HG03139 (cell line): Measurements from ENCODE around the gene MET.

Experiments used
- ATAC-seq: cut with Tn5 transposase; IDR thresholded peaks from one replicate; pipeline ENCODE4 v1.9.1; 2021; ENCODE audit not compliant: unreplicated experiment

Gene MET

DNA sequence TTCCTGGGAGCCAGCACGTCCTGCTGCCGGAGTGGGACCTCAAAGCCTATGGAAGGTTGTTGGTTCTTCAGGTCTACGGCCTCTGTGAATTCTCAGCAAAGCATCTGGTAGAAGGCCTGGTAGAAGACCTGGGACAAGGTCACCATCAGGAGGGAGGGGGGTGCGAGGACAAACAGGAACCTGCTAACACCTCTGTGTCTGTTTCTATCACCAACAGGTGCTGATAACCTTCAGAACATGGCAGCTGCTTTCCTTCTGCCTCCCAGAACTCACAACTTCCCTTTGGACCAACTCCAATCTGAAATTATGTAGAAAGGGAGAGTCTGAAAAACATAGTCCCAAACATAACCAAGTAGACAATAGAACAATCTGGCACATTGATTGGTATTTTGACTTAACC lies 8.3 kb upstream of the MET start:
- no peak for ATAC-seq

DNA sequence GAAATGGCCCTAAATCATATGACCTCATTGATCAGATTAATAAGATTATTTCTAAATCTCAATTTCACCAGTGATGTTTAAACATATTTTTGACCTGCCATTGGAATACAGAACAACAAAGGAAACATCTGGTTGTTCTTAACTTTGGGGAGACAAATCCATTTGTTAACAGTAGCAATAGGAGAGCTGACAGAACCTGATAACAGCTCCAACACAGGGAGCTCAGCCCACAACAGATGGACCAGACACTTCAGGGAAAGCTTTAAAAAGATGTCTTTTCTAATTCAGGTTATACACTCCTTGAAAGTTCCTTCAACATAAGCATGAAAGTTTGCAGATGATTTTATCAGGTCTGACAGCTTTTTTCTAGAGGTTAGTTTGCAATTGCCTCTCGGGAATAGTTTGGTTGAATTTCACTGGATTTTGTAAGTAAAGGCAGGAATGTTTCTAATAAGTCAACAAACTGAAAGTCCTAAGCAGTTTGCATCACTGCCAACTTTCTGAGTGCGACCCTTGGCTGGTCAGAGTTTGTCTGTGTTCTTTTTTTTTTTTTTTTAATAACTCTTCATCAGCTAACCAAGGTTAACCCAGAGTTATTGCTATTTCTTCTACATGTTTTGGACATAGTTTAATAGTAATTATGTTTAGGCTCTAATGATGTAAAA lies 6.5 kb upstream of the MET start:
- ATAC-seq: no peak

DNA sequence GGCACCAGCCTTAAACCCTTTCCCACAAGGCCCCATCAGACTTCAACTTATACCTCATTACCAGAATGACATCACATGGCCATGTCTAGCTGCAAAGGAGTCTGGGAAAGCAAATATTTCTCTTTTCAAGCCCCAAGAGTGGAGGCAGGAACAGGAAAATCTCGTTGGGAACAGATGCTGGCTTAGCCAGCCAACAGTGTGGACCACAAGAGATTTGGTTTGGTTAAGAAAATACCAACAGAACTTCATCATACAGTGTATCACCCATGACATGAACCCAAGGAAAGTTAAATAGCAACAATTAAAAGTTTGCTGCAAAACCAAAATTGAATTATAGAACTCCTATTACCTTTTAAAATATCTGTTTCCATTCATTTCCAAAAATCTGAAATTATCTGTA lies 2.2 kb upstream of the MET start:
- ATAC-seq: no peak

DNA sequence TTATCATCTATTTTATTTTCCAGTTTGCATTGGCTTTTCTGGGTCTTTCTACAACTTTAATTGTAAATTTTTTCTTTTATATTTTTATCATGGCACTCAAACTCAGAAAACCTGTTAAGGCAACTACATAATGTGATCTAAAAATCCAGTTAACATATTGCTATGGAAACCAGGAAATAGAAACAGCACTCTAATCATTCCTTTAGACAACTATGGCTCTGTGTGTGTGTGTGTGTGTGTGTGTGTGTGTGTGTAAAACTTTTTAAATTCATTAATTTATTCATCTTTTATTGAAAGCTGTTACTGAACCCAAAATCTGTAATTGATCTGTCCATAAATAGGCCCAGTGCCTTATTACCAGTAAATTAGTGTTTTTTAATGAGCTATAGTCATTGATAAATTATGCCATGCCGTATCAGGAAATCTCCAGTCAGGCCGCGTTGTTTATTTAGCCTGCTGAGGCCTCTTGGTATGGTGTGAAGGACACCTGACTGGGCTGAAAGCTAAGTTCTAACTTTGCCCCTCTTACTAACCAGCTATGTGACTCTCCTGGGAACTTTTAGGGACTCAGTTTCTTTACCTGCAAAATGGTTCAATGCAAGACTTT lies 1.5 kb upstream of the MET start:
- ATAC-seq: no peak

GRCh38 chr7:116671111-116671510 lies 885 bp upstream of the MET start:
- ATAC-seq: no peak

GRCh38 chr7:116672596-116673456 lies 830 bp downstream of the MET start:
- no peak for ATAC-seq

GRCh38 chr7:116673457-116673865 lies 1.5 kb downstream of the MET start:
- ATAC-seq: no peak

DNA sequence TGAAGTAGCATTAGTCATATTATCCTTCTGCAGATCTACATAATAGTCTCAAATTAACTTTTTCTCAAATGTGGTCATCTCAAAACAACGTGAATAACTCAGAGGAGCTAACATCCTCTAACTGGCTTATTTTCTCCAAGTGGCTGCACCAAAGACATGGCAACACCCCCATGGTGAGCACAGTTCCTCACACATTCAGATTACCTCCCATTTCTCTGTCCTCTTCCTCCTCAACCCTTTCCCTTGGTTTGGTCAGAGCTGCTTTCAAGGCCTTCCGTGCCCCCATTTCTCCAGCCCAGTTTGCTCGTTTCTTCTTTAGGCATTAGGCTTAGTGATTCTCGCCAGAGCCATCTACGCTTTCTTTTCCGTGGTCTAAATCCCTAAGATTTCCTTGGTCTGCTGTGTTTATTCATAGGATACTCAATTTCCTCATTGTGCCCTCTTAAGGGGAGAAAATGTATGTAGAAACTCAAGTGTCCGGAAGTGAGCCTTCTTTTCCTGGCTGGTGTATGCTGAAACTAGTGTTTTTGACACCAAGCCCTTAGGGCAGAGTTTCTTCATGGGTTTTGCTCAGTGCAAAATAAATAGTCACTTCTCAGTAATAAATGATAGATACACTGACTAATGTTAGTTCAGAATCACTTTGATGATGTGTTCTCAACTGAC lies 2.6 kb downstream of the MET start:
- no peak for ATAC-seq

GRCh38 chr7:116675812-116676355 lies 3.9 kb downstream of the MET start:
- no peak for ATAC-seq

- no peak for ATAC-seq
These were observed 6.8 kb downstream of the MET start for GRCh38 chr7:116678780-116679179.

DNA sequence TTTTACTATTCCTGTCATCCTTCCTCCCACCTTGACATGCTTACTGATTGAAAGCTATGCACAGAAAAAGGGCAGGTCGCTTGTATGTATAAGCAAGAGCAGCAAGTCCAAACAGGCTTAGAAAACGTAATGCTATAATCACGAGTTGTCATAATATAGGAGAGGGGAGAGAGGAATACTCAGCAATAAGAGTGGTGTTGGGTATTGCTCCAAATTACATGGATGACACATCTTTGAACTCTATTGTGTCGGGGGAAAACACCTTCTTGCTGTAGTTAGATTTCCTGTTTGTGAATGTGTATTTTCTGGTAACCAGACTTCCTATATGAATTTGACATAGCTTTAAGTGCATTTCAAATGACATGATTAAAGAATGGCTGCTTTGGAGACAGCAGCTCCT lies 7.5 kb downstream of the MET start:
- no peak for ATAC-seq

DNA sequence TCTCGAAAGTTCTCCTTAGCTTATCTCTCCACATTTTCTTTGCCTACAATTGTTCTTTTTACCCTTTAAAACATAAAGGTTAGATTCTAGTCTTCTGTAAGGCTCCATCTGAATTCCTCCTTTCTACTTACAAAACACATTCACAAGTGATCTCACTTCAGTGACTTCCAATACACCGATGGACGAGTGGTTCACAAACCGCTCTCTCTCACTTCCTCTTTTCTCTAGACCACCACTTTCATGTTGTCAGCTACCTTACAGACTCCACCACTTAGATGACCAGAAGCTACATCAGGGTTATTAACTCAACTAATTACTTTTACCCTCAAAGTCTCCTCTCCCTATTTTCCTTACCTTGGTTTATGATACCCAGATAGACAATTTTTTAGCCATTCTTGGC lies 11.8 kb downstream of the MET start:
- peak; percentile 100 for ATAC-seq

DNA sequence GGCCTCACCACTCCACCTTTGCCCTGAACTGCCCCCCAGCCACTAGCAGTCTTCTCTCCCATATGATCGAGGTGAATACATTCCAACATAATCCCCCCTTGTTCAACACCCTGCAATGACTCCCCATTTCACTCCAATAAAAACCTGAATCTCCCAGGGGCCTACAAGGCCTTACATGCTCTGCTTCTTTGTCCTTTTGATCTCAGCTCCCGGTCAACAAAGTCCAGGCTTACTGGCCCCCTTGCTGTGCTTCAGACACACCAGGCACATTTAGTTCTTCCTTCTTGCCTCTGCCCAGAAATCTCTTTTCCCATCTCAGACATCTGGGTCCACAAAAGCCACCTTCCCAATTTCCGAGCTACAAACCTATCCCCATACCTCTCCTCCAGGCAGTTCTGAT lies 14.0 kb downstream of the MET start:
- ATAC-seq: no peak

DNA sequence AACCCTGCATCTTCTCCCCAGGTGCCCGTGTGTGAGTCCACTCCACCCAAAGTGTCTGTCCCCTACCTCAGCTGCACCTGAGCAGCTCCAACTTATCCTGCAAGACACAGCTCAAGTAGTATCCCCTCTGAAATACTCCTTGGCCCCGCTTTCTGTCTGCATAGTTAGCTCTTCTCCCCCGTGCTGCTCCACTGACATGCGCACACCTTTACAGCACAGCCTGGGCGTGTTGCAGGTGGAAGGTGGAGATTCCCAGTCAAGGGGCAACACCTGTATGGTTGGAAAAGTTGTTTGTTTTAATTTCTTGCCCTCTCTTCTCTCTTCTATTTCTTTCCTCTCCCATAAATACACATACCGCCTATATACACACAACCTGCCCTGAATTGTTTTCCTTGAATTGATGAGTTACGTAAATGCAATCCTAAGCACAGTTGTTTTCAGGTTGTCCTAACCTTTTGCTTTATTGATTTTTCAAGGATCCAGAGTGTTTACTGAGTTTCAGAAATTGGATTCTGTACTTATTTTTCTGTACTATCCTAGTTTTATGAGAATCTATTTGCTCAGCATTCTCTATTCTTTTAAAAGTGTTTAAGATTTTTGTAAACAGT lies 14.9 kb downstream of the MET start:
- no peak for ATAC-seq

DNA sequence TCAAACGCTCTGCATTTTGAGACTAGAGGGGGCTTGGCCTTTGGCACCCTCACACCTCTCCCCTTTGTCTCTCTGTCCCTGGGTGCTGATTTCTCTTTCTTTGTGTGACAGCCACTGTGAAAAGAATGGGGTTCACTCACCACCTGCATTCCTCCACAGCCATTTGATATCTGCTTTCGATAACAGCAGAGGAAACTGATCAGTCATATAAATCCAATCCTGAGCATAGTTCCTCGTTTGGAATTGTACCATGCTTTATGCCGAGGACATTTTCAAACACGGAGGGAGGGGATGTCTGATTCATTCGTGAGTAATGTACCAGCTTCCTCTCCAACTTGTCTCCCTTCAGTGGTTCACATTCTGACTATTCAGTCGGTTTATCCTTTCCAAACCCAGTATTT lies 15.8 kb downstream of the MET start:
- no peak for ATAC-seq

DNA sequence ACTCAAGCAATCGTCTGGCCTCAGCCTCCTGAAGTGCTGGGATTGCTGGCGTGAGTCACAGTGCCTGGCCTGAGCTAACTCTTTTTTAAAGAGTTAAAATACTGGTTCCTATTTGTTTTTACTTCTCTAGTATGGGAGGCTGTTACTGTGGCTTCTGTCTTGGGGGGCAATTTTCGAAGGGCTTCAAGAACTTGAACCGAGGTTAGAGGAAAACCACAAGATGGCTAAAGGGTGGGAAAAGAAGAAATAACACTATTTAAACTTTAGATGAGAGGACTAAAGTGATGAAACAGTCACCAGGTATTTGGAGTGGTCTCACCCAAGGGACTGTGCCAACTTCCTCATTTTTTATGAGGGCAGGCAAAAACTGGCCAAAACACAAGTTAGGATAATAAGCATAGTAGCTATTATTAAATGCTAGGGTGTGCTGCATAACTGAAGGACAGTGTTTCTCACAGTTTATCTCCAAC lies 17.8 kb downstream of the MET start:
- ATAC-seq: no peak

DNA sequence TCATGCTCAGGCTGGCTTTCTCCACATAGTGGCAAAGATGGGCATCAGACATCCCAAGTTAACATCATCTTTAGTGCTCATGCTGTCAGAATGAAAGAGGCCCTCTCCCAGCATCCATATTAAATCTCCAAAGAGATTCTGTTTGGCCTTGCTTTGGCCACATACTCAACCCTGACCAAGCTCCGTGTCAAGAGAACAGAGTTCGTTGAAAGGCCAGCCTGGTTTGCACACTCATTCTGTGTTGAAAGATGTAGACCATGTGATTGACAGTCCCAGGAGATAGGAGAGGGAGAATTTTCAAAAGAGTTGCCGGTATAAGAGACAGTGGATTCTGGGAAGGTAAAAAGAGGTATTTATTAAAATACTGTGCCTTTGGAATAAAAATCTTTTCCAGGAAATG lies 19.7 kb downstream of the MET start:
- ATAC-seq: no peak

DNA sequence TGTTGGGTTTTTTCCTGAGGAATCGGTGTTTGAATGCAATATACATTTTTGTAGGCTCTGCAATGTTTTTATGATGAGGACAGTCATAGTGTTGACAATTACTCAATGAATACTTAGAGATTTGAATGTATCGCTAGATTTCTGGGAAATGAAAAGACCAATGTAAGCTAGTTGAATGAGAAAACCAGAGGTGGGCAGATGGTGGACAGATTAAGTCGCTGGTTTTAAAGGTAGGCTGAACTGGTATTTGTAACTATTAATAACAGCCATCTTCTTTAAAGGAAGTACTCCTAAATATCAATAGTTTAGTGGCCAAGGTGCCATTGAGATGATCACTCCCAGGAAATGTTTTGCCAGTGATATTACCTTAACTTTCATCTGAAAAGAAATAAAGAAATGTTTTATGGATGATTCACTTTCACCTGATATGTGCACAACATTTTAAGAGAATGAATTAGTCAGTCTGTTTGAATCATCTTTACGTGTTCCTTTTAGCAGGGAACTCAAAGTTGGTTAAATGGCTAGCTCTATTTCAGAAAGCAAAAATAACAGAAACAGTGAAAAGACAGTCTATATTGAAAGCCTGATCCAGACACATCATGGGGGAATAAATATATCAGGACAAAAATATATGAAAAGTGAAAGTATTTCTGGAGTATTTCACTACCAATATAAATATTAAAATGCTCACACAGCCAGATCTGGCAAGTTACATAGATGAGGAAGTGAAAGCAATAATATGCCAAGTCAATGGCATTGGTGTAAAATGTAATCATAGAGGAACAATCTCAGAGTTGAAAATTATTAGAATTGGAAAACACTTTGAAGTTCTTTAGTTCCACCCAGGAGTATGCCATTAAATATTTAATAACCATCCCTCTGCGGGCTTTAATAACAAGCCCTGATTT lies 20.7 kb downstream of the MET start:
- ATAC-seq: no peak

DNA sequence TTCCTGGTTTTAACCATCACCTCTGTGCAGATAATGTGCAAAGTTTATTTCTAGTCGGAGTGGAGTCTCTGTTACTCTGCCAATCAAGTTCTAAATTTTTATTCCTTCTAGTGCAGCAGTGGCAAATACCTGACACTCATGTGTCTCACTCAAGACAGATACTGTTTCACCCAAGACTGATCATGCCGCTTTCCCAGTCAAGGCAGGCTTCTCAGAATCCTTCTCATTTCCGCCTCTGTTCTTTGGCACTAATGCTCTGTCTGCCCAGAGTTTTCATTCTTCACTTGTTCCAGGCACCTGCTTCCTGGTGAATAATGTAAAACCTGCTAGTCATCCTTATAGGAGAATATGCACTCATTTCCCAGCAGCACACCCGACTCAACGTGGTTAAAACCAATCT lies 24.7 kb downstream of the MET start:
- no peak for ATAC-seq

- ATAC-seq: no peak
These were observed 25.2 kb downstream of the MET start for GRCh38 chr7:116697152-116697551.
